Endothelial cell of umbilical vein (primary cell): ENCODE results near the gene CLDN34. TPM values are rescaled to one million over a fixed set of nuclear protein-coding genes. Genes with fewer than 3 reads are reported as not detected.

Experiments used
- BruUV-seq: library from RNA; stranded (reverse); fragments of 400-500 nt; replicated peaks from 2 replicates; lab custom pipeline; 2021; lab: Mats Ljungman, UMichigan
- CTCF ChIA-PET: fragments of 300-600, 350-600 bp; sonication (Branson Sonifier 250); formaldehyde crosslinking; loops from one replicate; lab custom pipeline; 2021; ENCODE audit warnings: antibody characterized with exemption, inconsistent platforms; lab: Charles Lee
- POLR2A ChIA-PET: fragments of 300-600, 350-600 bp; sonication (Branson Sonifier 250); formaldehyde crosslinking; loops from one replicate; lab custom pipeline; 2021; ENCODE audit warnings: antibody characterized with exemption, inconsistent platforms; lab: Charles Lee
- DNase-seq: peaks from one replicate; pipeline ENCODE4 v3.0.0-alpha.2; 2011; ENCODE audit warnings: low read depth, low spot score
- FAIRE-seq: peaks from 2 replicates; lab custom pipeline; 2011; peaks lifted over from hg19 to GRCh38; lab: Jason Lieb, UNC
- H2AFZ ChIP-seq: 2 replicates; pipeline ENCODE4 v1.6.0; 2012; ENCODE audit warnings: low read depth, low read length, control low read depth, inconsistent platforms
- H3K27ac ChIP-seq: 2 replicates; pipeline ENCODE4 v1.5.1; 2011; ENCODE audit warnings: low read depth, mild to moderate bottlenecking, control low read depth, low read length, moderate library complexity; ENCODE audit not compliant: insufficient read depth
- H3K27me3 ChIP-seq, 2 experiments: 2 replicates each; pipeline versions ENCODE4 v1.6.0 to v1.6.1; 2011; ENCODE audit warnings: low read length in 2 of 2, mixed read lengths in 1 of 2; ENCODE audit not compliant: control insufficient read depth in 2 of 2, insufficient read depth in 2 of 2
- H3K36me3 ChIP-seq, 2 experiments: 2 replicates in 1 of 2; 3 replicates in 1 of 2; pipeline ENCODE4 v1.5.1; 2011; ENCODE audit warnings: low read length in 2 of 2, mild to moderate bottlenecking in 1 of 2, moderate library complexity in 1 of 2; ENCODE audit not compliant: control insufficient read depth in 2 of 2, insufficient read depth in 2 of 2; ENCODE audit errors: extremely low read depth in 1 of 2
- H3K4me1 ChIP-seq: 3 replicates; pipeline ENCODE4 v1.5.1; 2011; ENCODE audit warnings: mild to moderate bottlenecking, low read length; ENCODE audit not compliant: control insufficient read depth, insufficient read depth; ENCODE audit errors: extremely low read depth
- H3K4me2 ChIP-seq: 2 replicates; pipeline ENCODE4 v1.6.1; 2011; ENCODE audit warnings: low read length, control low read depth, mixed read lengths; ENCODE audit not compliant: insufficient read depth
- H3K4me3 ChIP-seq, 3 experiments: fragments of 200-600 bp in 1 of 3; sonication (generic), shearing (Covaris generic) in 1 of 3; replicated peaks in 1 of 3; 2 replicates each; pipeline ENCODE4 v1.5.1; 2011 to 2016; ENCODE audit warnings: control low read depth in 3 of 3, low read length in 3 of 3, mild to moderate bottlenecking in 2 of 3, inconsistent platforms in 1 of 3, low read depth in 1 of 3, moderate library complexity in 1 of 3; ENCODE audit not compliant: insufficient read depth in 1 of 3
- H3K79me2 ChIP-seq: 2 replicates; pipeline ENCODE4 v1.6.0; 2012; ENCODE audit warnings: low read length, inconsistent platforms; ENCODE audit not compliant: control insufficient read depth, insufficient read depth
- H3K9ac ChIP-seq: replicated peaks from 2 replicates; pipeline ENCODE3; 2011; ENCODE audit warnings: low read length, control low read depth; ENCODE audit not compliant: insufficient read depth; ENCODE audit errors: extremely low read depth
- H3K9me1 ChIP-seq: replicated peaks from 3 replicates; pipeline ENCODE4 v1.6.0; 2011; ENCODE audit warnings: mild to moderate bottlenecking, low read length; ENCODE audit not compliant: control insufficient read depth, insufficient read depth; ENCODE audit errors: extremely low read depth
- H3K9me3 ChIP-seq: replicated peaks from 2 replicates; pipeline ENCODE4 v1.5.1; 2012; ENCODE audit warnings: low read length, inconsistent platforms; ENCODE audit not compliant: control insufficient read depth, insufficient read depth
- H4K20me1 ChIP-seq: replicated peaks from 2 replicates; pipeline ENCODE3; 2011; ENCODE audit warnings: mild to moderate bottlenecking, low read length; ENCODE audit not compliant: control insufficient read depth, insufficient read depth; ENCODE audit errors: extremely low read depth
- CTCF ChIP-seq, 2 donors: IDR thresholded peaks; 1 replicate in 1 of 2; 2 replicates in 1 of 2; pipeline ENCODE4 v1.5.1; 2011; ENCODE audit warnings: low read length in 2 of 2, mild to moderate bottlenecking in 2 of 2, moderate library complexity in 2 of 2, control low read depth in 1 of 2, inconsistent platforms in 1 of 2, low read depth in 1 of 2; ENCODE audit not compliant: insufficient read depth in 1 of 2; ENCODE audit errors: extremely low read depth in 1 of 2
- EZH2 ChIP-seq: IDR thresholded peaks from 2 replicates; pipeline ENCODE4 v1.6.1; 2012; ENCODE audit warnings: borderline replicate concordance, low read depth, mild to moderate bottlenecking, moderate library complexity, low read length, inconsistent platforms; ENCODE audit not compliant: severe bottlenecking
- FOS ChIP-seq: IDR thresholded peaks from 2 replicates; pipeline ENCODE4 v1.6.1; 2011; ENCODE audit warnings: mild to moderate bottlenecking, low read length, moderate library complexity, borderline replicate concordance; ENCODE audit not compliant: insufficient read depth
- GATA2 ChIP-seq: IDR thresholded peaks from 2 replicates; pipeline ENCODE4 v1.7.0; 2011; ENCODE audit warnings: low read depth, mild to moderate bottlenecking, moderate library complexity, mixed read lengths, low read length; ENCODE audit not compliant: insufficient read length, insufficient read depth
- JUN ChIP-seq: IDR thresholded peaks from 2 replicates; pipeline ENCODE4 v1.6.1; 2011; ENCODE audit warnings: borderline replicate concordance, low read depth; ENCODE audit not compliant: insufficient read length, insufficient read depth
- MAX ChIP-seq: IDR thresholded peaks from 2 replicates; pipeline ENCODE4 v1.6.1; 2011; ENCODE audit not compliant: insufficient read depth, insufficient read length
- MYC ChIP-seq: IDR thresholded peaks from one replicate; pipeline ENCODE4 v1.6.1; 2011; ENCODE audit warnings: mild to moderate bottlenecking, low read depth, low read length
- POLR2A ChIP-seq: IDR thresholded peaks from 2 replicates; pipeline ENCODE4 v1.6.1; 2012; ENCODE audit warnings: low read depth, mild to moderate bottlenecking, control low read depth, low read length
- POLR2AphosphoS5 ChIP-seq: IDR thresholded peaks from 2 replicates; pipeline ENCODE4 v1.6.1; 2012; ENCODE audit warnings: low read depth, mild to moderate bottlenecking, control low read depth, low read length, moderate library complexity; ENCODE audit not compliant: insufficient read depth
- dilution Hi-C: fragments of 300-500 bp; cut with MboI; formaldehyde crosslinking; loops from one replicate; pipeline ENCODE4 v1.15.0; 2019; ENCODE audit warnings: low sequenced_read_pairs; ENCODE audit not compliant: extremely low pct_ligation_motif_present
- intact Hi-C: fragments of 100-400 bp; cut with micrococcal nuclease; formaldehyde crosslinking; loops from one replicate; pipeline ENCODE4 v1.10.0; 2022
- polyA plus RNA-seq, 4 experiments: library from polyadenylated mRNA; depleted of rRNA in 3 of 4; stranded (reverse) in 3 of 4; unstranded in 1 of 4; fragments of >200 nt; gene quantifications; 2 replicates each; pipeline versions ENCODE4 v1.2.1 to v1.2.3, GENCODE V29; 2011 to 2012; ENCODE audit warnings: missing spikeins in 1 of 4
- total RNA-seq: library from RNA; stranded (reverse); gene quantifications from 2 replicates; pipeline ENCODE4 v1.2.3, GENCODE V29; 2021

Gene CLDN34
- total and polyA plus RNA-seq, 2 donors (not counting 3 experiments of a cell fraction or from before 2014, with no cell fraction given): 0.08 to 0.46 TPM

GRCh38 chrX:9952300-9952699 lies 14.9 kb upstream of the CLDN34 start:
- Histone ChIP-seq H3K4me3 (no peak overlapping the region), H3K27me3 (no peaks in the 10 kb centered on the region), H3K9me1 (no peaks in the 10 kb centered on the region), H4K20me1 (no peaks in the 10 kb centered on the region), H3K4me1 (no peaks in the 10 kb centered on the region), H3K9me3 (no peaks in the 10 kb centered on the region), H3K4me2 (no peak overlapping the region), H3K79me2 (no peaks in the 10 kb centered on the region), H3K9ac (no peak overlapping the region), H3K27ac (no peak overlapping the region), H3K36me3 (peaks cover 0 to 2% of the 10 kb centered on the region in 2 experiments), H2AFZ (no peak overlapping the region)
- BruUV-seq: no TSS peak
- DNase-seq (no peak), FAIRE-seq (no peak)
- CTCF ChIA-PET: no interaction called here
- dilution Hi-C loops (no loop called here), intact Hi-C loops (no loop called here)
- no peak for TF ChIP-seq MAX
- TF ChIP-seq MYC: no peak
- no peak for TF ChIP-seq GATA2
- TF ChIP-seq POLR2AphosphoS5: no peak
- no peak for TF ChIP-seq EZH2
- no peak for TF ChIP-seq CTCF (IDR thresholded peaks at IDR 0.05; ENCODE audit: extremely low read depth in 1 of 2, insufficient read depth in 1 of 2, low read depth in 1 of 2, low read length in 2 of 2)
- no peak for TF ChIP-seq JUN
- TF ChIP-seq POLR2A: no peak
- TF ChIP-seq FOS: no peak
- POLR2A ChIA-PET: no interaction called here
